CD8-positive, alpha-beta memory T cell (primary cell): ENCODE results near the gene ISG15. TPM values are rescaled to one million over a fixed set of nuclear protein-coding genes. Genes with fewer than 3 reads are reported as not detected.
"Not testable (repeated sequence)": the region's sequence is repeated elsewhere in the genome, so short reads cannot be mapped to it uniquely, and the experiment has no call there.

Source experiments
- CTCF ChIA-PET: fragments of 350-600 bp; sonication (Branson Sonifier 250); formaldehyde crosslinking; loops from one replicate; lab custom pipeline; 2021; ENCODE audit warnings: antibody characterized with exemption; lab: Charles Lee
- POLR2A ChIA-PET: fragments of 350-600 bp; sonication (Branson Sonifier 250); formaldehyde crosslinking; loops from one replicate; lab custom pipeline; 2021; ENCODE audit warnings: antibody characterized with exemption; lab: Charles Lee
- DNase-seq, 5 donors: peaks; one replicate each; pipeline versions ENCODE4 v3.0.0 to v3.0.0-alpha.2; 2020 to 2022; ENCODE audit warnings: mixed read lengths in 1 of 5
- H3K27ac ChIP-seq: one replicate; pipeline ENCODE4 v1.7.0; 2013; ENCODE audit warnings: low read depth, mild to moderate bottlenecking, low read length, moderate library complexity
- H3K27me3 ChIP-seq: 2 replicates; pipeline ENCODE4 v1.7.0; 2013; ENCODE audit warnings: low read length, mild to moderate bottlenecking; ENCODE audit not compliant: insufficient read depth, poor library complexity, severe bottlenecking
- H3K36me3 ChIP-seq: 2 replicates; pipeline ENCODE4 v1.7.0; 2013; ENCODE audit warnings: mild to moderate bottlenecking, low read length, moderate library complexity; ENCODE audit not compliant: insufficient read depth
- H3K4me1 ChIP-seq: 2 replicates; pipeline ENCODE4 v1.7.0; 2013; ENCODE audit warnings: mild to moderate bottlenecking, low read length, moderate library complexity; ENCODE audit not compliant: insufficient read depth
- H3K4me3 ChIP-seq: 2 replicates; pipeline ENCODE4 v1.7.0; 2013; ENCODE audit warnings: mild to moderate bottlenecking, low read length
- H3K9me3 ChIP-seq: 2 replicates; pipeline ENCODE4 v1.7.0; 2013; ENCODE audit warnings: mild to moderate bottlenecking, low read length
- H3K27ac Mint-ChIP-seq, 8 donors: one replicate each; pipeline ENCODE4 v1.8.0; 2020 to 2021; ENCODE audit warnings: mixed read lengths in 8 of 8, mild to moderate bottlenecking in 6 of 8, inconsistent platforms in 3 of 8, moderate library complexity in 3 of 8
- H3K27me3 Mint-ChIP-seq, 2 donors: one replicate each; pipeline ENCODE4 v1.8.0; 2020 to 2021; ENCODE audit warnings: mixed read lengths in 2 of 2, mild to moderate bottlenecking in 1 of 2, moderate library complexity in 1 of 2
- H3K36me3 Mint-ChIP-seq, 3 donors: one replicate each; pipeline ENCODE4 v1.8.0; 2020 to 2021; ENCODE audit warnings: mixed read lengths in 3 of 3, inconsistent platforms in 1 of 3, mild to moderate bottlenecking in 1 of 3
- H3K4me1 Mint-ChIP-seq, 3 donors: one replicate each; pipeline ENCODE4 v1.8.0; 2020 to 2021; ENCODE audit warnings: mixed read lengths in 3 of 3, inconsistent platforms in 1 of 3, mild to moderate bottlenecking in 1 of 3
- H3K4me3 Mint-ChIP-seq, 7 donors: one replicate each; pipeline ENCODE4 v1.8.0; 2020 to 2021; ENCODE audit warnings: mixed read lengths in 7 of 7, mild to moderate bottlenecking in 6 of 7, moderate library complexity in 4 of 7, inconsistent platforms in 2 of 7
- H3K9me3 Mint-ChIP-seq, 5 donors: one replicate each; pipeline ENCODE4 v1.8.0; 2020 to 2022; ENCODE audit warnings: mixed read lengths in 5 of 5, mild to moderate bottlenecking in 3 of 5, moderate library complexity in 2 of 5, inconsistent platforms in 1 of 5
- polyA plus RNA-seq: library from polyadenylated mRNA; unstranded; fragments of 300-500 nt; fragmentation: Illumina TruSeq; gene quantifications from one replicate; pipeline ENCODE4 v1.2.3, GENCODE V29; 2021
- total RNA-seq, 2 experiments: library from RNA; stranded (reverse); gene quantifications; one replicate each; pipeline ENCODE4 v1.2.3, GENCODE V29; 2021

ISG15 gene
- total and polyA plus RNA-seq, 3 experiments from 2014 or later, result 16.9 to 250 (median 20.4) TPM

- ChIA-PET POLR2A (no interaction called here), CTCF (no interaction called here)
- peaks cover 9 to 24% of the 10 kb centered on the region in 2 donors for H3K27me3 Mint-ChIP-seq
- H3K27me3 ChIP-seq, result peaks cover 6% of the 10 kb centered on the region
- H3K4me3 Mint-ChIP-seq, result no peak overlapping the region
- no peak overlapping the region for H3K27ac ChIP-seq
- H3K9me3 ChIP-seq, result no peaks in the 10 kb centered on the region
- no peaks in the 10 kb centered on the region for H3K36me3 ChIP-seq
- DNase-seq, result peak in 1 of 5 donors; percentile 44
- peaks cover 4% of the 10 kb centered on the region for H3K4me1 ChIP-seq
- peaks cover 0 to 10% (median 6%) of the 10 kb centered on the region in 3 donors for H3K4me1 Mint-ChIP-seq
- no peak overlapping the region for H3K4me3 ChIP-seq
- no peaks in the 10 kb centered on the region for H3K36me3 Mint-ChIP-seq
- no peaks in the 10 kb centered on the region for H3K9me3 Mint-ChIP-seq
- H3K27ac Mint-ChIP-seq, result no peak overlapping the region
These were observed 39.6 kb upstream of the ISG15 start for GRCh38 chr1:973459-974292.

DNA sequence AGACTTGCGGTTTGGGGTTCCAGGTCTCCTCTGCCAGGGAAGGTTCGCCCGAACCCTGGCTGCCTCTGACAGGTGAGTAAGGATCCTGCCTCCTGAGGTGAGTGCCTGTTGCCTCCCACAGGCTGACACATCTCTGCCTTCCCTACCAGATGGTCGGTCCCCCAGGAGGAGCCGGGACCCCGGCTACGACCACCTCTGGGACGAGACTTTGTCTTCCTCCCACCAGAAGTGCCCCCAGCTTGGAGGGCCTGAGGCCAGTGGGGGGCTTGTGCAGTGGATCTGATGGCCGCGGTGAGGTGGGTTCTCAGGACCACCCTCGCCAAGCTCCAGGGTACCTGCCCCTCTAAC is 39.0 kb upstream of the ISG15 start:
- Mint-ChIP-seq H3K27me3 (peaks cover 7 to 24% of the 10 kb centered on the region in 2 donors), H3K9me3 (no peaks in the 10 kb centered on the region), H3K27ac (no peak overlapping the region), H3K36me3 (no peaks in the 10 kb centered on the region), H3K4me3 (no peak overlapping the region), H3K4me1 (peaks cover 0 to 10% (median 6%) of the 10 kb centered on the region in 3 donors)
- CTCF ChIA-PET, result no interaction called here
- Histone ChIP-seq H3K4me3 (no peak overlapping the region), H3K9me3 (no peaks in the 10 kb centered on the region), H3K36me3 (no peaks in the 10 kb centered on the region), H3K27ac (no peak overlapping the region), H3K4me1 (peaks cover 4% of the 10 kb centered on the region), H3K27me3 (peaks cover 6% of the 10 kb centered on the region)
- POLR2A ChIA-PET, result no interaction called here
- no peak for DNase-seq

DNA sequence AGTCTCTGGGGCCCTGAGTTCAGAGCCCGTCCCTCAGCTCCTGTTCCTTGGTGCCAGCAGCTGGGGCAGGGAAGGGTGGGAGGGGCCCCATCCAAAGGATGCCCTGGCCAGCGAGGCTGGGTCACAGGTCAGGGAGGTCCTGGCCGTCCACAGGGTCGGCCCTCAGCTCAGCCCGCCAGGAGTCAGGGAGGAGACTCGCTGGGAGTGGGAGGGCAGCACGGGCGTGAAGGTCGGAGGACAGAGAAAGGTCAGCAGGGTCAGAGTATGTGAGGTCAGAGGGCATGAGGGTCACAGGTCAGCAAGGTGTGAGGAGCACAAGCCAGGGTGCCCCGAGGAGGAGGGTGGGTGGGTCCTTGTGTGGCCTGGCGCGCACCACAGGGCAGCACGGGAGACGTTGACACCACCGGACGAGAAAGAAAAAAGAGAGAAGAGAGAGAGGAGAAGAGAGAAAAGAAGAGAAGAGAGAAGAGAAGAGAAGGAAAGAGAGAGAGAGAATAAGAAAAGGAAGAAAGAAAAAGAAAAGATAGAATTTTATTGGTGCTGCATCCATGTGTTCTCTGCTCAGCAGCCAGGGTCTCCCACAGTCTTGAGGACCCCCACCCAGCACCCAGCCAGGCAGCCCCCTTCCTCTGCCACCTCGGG is 38.5 kb upstream of the ISG15 start:
- Histone ChIP-seq H3K4me3 (no peak overlapping the region), H3K27ac (no peak overlapping the region), H3K9me3 (no peaks in the 10 kb centered on the region), H3K4me1 (peaks cover 4% of the 10 kb centered on the region), H3K27me3 (peaks cover 6% of the 10 kb centered on the region), H3K36me3 (no peaks in the 10 kb centered on the region)
- CTCF ChIA-PET, result interaction anchor here (1.3 to 2.3 kb wide), 3 partner anchors 8 to 69 kb away, joined by 3 to 13 read pairs (median 5); partner anchors contain the start of gene PLEKHN1
- Mint-ChIP-seq H3K36me3 (no peaks in the 10 kb centered on the region), H3K27ac (no peak overlapping the region), H3K27me3 (peaks cover 7 to 21% of the 10 kb centered on the region in 2 donors), H3K9me3 (no peaks in the 10 kb centered on the region), H3K4me1 (peaks cover 0 to 10% (median 6%) of the 10 kb centered on the region in 3 donors), H3K4me3 (no peak overlapping the region)
- POLR2A ChIA-PET, result no interaction called here
- no peak for DNase-seq

DNA sequence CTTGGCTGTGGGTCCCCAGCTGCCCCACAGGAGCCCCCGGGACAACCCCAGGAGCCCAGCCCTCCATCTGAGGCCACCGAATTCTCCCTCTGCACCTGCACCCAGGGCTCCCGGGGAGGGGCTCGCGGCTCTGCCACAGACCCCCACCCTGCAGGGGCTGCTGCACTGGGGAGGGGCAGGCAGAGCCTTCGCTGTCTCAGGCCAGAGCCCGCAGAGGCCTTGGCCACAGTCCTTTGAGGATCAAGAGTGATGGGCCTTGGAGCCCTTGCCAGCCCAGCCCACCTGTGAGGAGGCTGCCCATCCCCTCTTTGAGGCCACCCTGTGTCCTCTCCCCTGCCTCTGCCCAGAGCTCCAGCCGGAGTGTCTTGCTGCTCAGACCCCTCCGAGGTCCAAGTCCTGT is 37.9 kb upstream of the ISG15 start:
- Histone ChIP-seq H3K9me3 (no peaks in the 10 kb centered on the region), H3K4me1 (peaks cover 4% of the 10 kb centered on the region), H3K27me3 (peaks cover 6% of the 10 kb centered on the region), H3K4me3 (no peak overlapping the region), H3K27ac (no peak overlapping the region), H3K36me3 (no peaks in the 10 kb centered on the region)
- peaks cover 7 to 21% of the 10 kb centered on the region in 2 donors for H3K27me3 Mint-ChIP-seq
- no peaks in the 10 kb centered on the region for H3K9me3 Mint-ChIP-seq
- DNase-seq, result peak in 1 of 5 donors; percentile 41
- H3K27ac Mint-ChIP-seq, result peak overlapping the region in 2 of 8 donors; percentile 22 to 87
- H3K4me3 Mint-ChIP-seq, result peak overlapping the region in 2 of 7 donors; percentile 37 to 60
- peaks cover 0 to 10% (median 6%) of the 10 kb centered on the region in 3 donors for H3K4me1 Mint-ChIP-seq
- CTCF ChIA-PET, result interaction anchor here (1.2 to 2.3 kb wide), 4 partner anchors 8 to 70 kb away, joined by 3 to 13 read pairs (median 4); partner anchors contain the start of gene PLEKHN1
- POLR2A ChIA-PET, result no interaction called here
- H3K36me3 Mint-ChIP-seq, result no peaks in the 10 kb centered on the region

DNA sequence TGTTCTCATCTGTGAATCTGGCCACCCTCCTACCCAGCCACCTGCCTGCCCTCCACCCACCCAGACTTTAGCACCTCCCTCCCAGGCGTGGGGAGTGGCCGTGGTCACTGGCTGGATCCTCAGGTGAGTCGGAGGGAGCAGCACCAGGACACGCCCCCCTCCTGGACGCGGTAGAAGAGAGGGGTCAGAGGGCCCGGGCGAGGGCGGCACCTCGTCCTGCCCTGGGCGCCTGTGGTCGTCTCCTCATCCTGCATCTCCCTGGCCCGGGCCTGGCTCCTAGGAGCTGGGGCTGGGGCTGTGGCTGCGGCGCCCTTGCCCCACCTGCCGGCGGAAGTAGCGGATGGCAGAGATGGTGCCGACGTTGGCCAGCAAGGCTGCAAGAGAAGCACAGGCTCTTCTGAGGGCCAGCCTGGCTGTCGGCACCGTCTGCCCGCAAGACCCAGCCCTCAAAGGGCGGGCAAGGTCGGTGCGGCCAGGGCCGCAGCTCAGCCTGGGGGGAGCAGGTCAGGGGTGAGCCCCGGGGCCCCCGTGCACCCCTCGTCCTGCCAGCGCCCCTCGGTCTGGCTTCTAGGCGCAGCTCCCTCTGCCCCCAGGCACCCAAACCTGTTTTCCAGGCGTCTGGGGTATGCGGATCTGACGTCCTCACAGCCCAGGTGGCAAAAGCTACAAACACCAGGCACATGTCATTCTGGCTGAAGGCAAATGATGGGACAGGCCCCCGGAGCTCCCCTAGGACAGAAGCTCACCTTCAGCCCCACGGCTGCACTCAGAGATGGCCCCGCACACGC is 37.2 kb upstream of the ISG15 start:
- CTCF ChIA-PET, result interaction anchor here (0.7 to 2.3 kb wide), 6 partner anchors 9 to 78 kb away, joined by 3 to 13 read pairs (median 3); partner anchors contain the start of gene PLEKHN1
- H3K4me1 Mint-ChIP-seq, result peaks cover 0 to 10% (median 6%) of the 10 kb centered on the region in 3 donors
- peak overlapping the region in 2 of 8 donors; percentile 22 to 87 for H3K27ac Mint-ChIP-seq
- peak overlapping the region in 4 of 7 donors; percentile 6 to 60 (median 48) for H3K4me3 Mint-ChIP-seq
- no peak overlapping the region for H3K27ac ChIP-seq
- no peaks in the 10 kb centered on the region for H3K9me3 ChIP-seq
- peak in 4 of 5 donors; percentile 46 to 62 (median 52) for DNase-seq
- H3K36me3 ChIP-seq, result no peaks in the 10 kb centered on the region
- H3K4me1 ChIP-seq, result peaks cover 4% of the 10 kb centered on the region
- no peaks in the 10 kb centered on the region for H3K36me3 Mint-ChIP-seq
- POLR2A ChIA-PET, result no interaction called here
- no peaks in the 10 kb centered on the region for H3K9me3 Mint-ChIP-seq
- peaks cover 6% of the 10 kb centered on the region for H3K27me3 ChIP-seq
- peak overlapping the region; percentile 43 for H3K4me3 ChIP-seq
- peaks cover 7 to 22% of the 10 kb centered on the region in 2 donors for H3K27me3 Mint-ChIP-seq

GRCh38 chr1:976791-977190 is 36.5 kb upstream of the ISG15 start:
- H3K4me3 Mint-ChIP-seq, H3K36me3 ChIP-seq, DNase-seq, H3K36me3 Mint-ChIP-seq, H3K27ac Mint-ChIP-seq, H3K9me3 ChIP-seq, H3K9me3 Mint-ChIP-seq, H3K4me3 ChIP-seq, POLR2A ChIA-PET, H3K4me1 Mint-ChIP-seq, H3K27ac ChIP-seq, H3K27me3 ChIP-seq, H3K4me1 ChIP-seq: not testable (repeated sequence)
- CTCF ChIA-PET, result interaction anchor here (0.7 to 2.3 kb wide), 5 partner anchors 10 to 79 kb away, joined by 3 to 13 read pairs (median 3); partner anchors contain the start of gene PLEKHN1
- H3K27me3 Mint-ChIP-seq, result peaks cover 7 to 25% of the 10 kb centered on the region in 2 donors

DNA sequence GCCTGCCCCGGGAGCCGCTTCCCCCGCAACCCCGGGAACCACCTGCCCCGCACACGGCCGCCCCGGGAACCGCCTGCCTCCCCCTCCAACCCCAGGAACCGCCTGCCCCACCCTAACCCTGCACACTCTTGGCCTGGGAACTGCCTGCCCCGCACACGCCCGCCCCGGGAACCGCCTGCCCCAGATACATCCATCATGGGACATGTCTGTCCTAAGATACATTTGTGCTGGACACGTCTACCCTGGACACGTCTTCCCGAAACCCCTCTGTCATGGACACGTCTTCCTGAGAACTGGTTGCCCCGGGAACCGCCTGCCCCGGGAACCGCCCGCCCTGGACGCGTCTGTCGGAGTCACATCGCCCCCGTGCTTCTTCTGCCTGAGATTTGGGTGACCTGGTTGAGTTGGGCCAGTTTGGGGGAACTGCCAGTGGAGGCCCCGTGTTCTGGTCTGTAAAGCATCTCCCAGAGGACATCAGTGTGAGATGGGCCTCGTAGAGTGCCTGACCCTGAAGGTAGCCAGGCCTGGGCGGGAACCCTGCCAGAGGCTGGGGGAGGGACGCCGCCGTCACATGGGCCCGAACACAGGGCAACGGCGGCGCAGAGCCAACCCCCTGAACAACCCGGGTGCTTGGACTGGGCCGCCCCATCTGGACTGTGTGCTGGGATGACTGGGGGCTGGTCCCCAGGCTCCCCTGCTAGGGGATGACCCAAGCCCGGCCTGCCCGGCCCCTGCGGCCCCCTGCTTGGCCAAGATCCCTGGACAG is 35.0 kb upstream of the ISG15 start:
- H3K4me3 ChIP-seq, result no peak overlapping the region
- CTCF ChIA-PET, result no interaction called here
- H3K9me3 ChIP-seq, result no peaks in the 10 kb centered on the region
- peak in 1 of 5 donors; percentile 45 for DNase-seq
- Mint-ChIP-seq H3K9me3 (no peaks in the 10 kb centered on the region), H3K36me3 (no peaks in the 10 kb centered on the region), H3K27ac (peak overlapping the region in 1 of 8 donors; percentile 22), H3K4me1 (peaks cover 0 to 10% (median 6%) of the 10 kb centered on the region in 3 donors), H3K27me3 (peaks cover 9 to 33% of the 10 kb centered on the region in 2 donors), H3K4me3 (peak overlapping the region in 2 of 7 donors; percentile 46 to 52)
- H3K36me3 ChIP-seq, result no peaks in the 10 kb centered on the region
- H3K4me1 ChIP-seq, result peaks cover 4% of the 10 kb centered on the region
- POLR2A ChIA-PET, result no interaction called here
- H3K27ac ChIP-seq, result no peak overlapping the region
- no peaks in the 10 kb centered on the region for H3K27me3 ChIP-seq
